H9 (cell line): ENCODE results near the gene CA5A. TPM values are rescaled to one million over a fixed set of nuclear protein-coding genes. Genes with fewer than 3 reads are reported as not detected.
"Not testable (repeated sequence)": the region's sequence is repeated elsewhere in the genome, so short reads cannot be mapped to it uniquely, and the experiment has no call there.

Source experiments
- DNase-seq: peaks from one replicate; pipeline ENCODE4 v3.0.0-alpha.2; 2017
- H2AFZ ChIP-seq: one replicate; pipeline ENCODE4 v1.6.1; 2013; ENCODE audit warnings: mild to moderate bottlenecking, low read length, control low read depth, moderate library complexity
- H2AK5ac ChIP-seq: 2 replicates; pipeline ENCODE4 v1.6.1; 2013; ENCODE audit warnings: low read length, control low read depth, mixed read lengths; ENCODE audit not compliant: insufficient read length
- H2BK120ac ChIP-seq: one replicate; pipeline ENCODE4 v1.6.1; 2013; ENCODE audit warnings: low read depth, mild to moderate bottlenecking, low read length, control low read depth, inconsistent platforms; ENCODE audit not compliant: poor library complexity, severe bottlenecking
- H2BK12ac ChIP-seq: 2 replicates; pipeline ENCODE4 v1.6.1; 2013; ENCODE audit warnings: low read length, control low read depth, mixed read lengths, low read depth; ENCODE audit not compliant: insufficient read length
- H2BK15ac ChIP-seq: 2 replicates; pipeline ENCODE4 v1.6.1; 2013; ENCODE audit warnings: low read depth, low read length, control low read depth
- H2BK20ac ChIP-seq: one replicate; pipeline ENCODE4 v1.6.1; 2013; ENCODE audit warnings: low read depth, mild to moderate bottlenecking, low read length, control low read depth, inconsistent platforms; ENCODE audit not compliant: poor library complexity, severe bottlenecking
- H2BK5ac ChIP-seq: 2 replicates; pipeline ENCODE4 v1.6.1; 2013; ENCODE audit warnings: low read length, control low read depth, mixed read lengths; ENCODE audit not compliant: insufficient read length
- H3K14ac ChIP-seq: 2 replicates; pipeline ENCODE4 v1.6.1; 2013; ENCODE audit warnings: low read length, control low read depth; ENCODE audit not compliant: insufficient read depth
- H3K18ac ChIP-seq: 2 replicates; pipeline ENCODE4 v1.6.1; 2013; ENCODE audit warnings: low read depth, mild to moderate bottlenecking, mixed read lengths, low read length, control low read depth; ENCODE audit not compliant: insufficient read length
- H3K23ac ChIP-seq: 2 replicates; pipeline ENCODE4 v1.6.1; 2013; ENCODE audit warnings: low read length, control low read depth, mixed read lengths, low read depth; ENCODE audit not compliant: insufficient read length
- H3K23me2 ChIP-seq: 2 replicates; pipeline ENCODE4 v1.6.1; 2013; ENCODE audit warnings: low read depth, mild to moderate bottlenecking, mixed read lengths, low read length, control low read depth; ENCODE audit not compliant: insufficient read length, poor library complexity, severe bottlenecking
- H3K27ac ChIP-seq: 2 replicates; pipeline ENCODE4 v1.5.1; 2013; ENCODE audit warnings: low read length, control low read depth, mixed read lengths, low read depth; ENCODE audit not compliant: insufficient read length
- H3K27me3 ChIP-seq: 2 replicates; pipeline ENCODE4 v1.6.1; 2013; ENCODE audit warnings: low read length, control low read depth, inconsistent platforms; ENCODE audit not compliant: insufficient read depth
- H3K4ac ChIP-seq: 2 replicates; pipeline ENCODE4 v1.6.1; 2013; ENCODE audit warnings: low read depth, mild to moderate bottlenecking, control low read depth, inconsistent platforms, low read length, moderate library complexity
- H3K4me1 ChIP-seq: 2 replicates; pipeline ENCODE4 v1.6.1; 2013; ENCODE audit warnings: low read length, control low read depth, inconsistent platforms; ENCODE audit not compliant: insufficient read depth
- H3K4me2 ChIP-seq: 2 replicates; pipeline ENCODE4 v1.6.1; 2013; ENCODE audit warnings: low read length, control low read depth, mixed read lengths; ENCODE audit not compliant: insufficient read length, insufficient read depth
- H3K56ac ChIP-seq: 2 replicates; pipeline ENCODE4 v1.6.1; 2013; ENCODE audit warnings: low read depth, mild to moderate bottlenecking, mixed read lengths, low read length, control low read depth; ENCODE audit not compliant: insufficient read length
- H3K79me1 ChIP-seq: 2 replicates; pipeline ENCODE4 v1.6.1; 2013; ENCODE audit warnings: low read depth, mild to moderate bottlenecking, moderate library complexity, low read length, control low read depth, inconsistent platforms; ENCODE audit not compliant: insufficient read depth, poor library complexity, severe bottlenecking
- H3K79me2 ChIP-seq: 2 replicates; pipeline ENCODE4 v1.6.1; 2013; ENCODE audit warnings: low read length, control low read depth, inconsistent platforms; ENCODE audit not compliant: insufficient read depth
- H3K9ac ChIP-seq: 2 replicates; pipeline ENCODE4 v1.6.1; 2013; ENCODE audit warnings: low read length, control low read depth, mixed read lengths; ENCODE audit not compliant: insufficient read length; ENCODE audit errors: extremely low read depth
- H3K9me3 ChIP-seq: one replicate; pipeline ENCODE4 v1.6.1; 2013; ENCODE audit warnings: low read depth, low read length, inconsistent platforms; ENCODE audit not compliant: control insufficient read depth
- H3T11ph ChIP-seq: one replicate; pipeline ENCODE4 v1.6.1; 2013; ENCODE audit warnings: mild to moderate bottlenecking, low read length, control low read depth, inconsistent platforms
- H4K20me1 ChIP-seq: one replicate; pipeline ENCODE4 v1.6.1; 2013; ENCODE audit not compliant: control insufficient read depth, insufficient read length, insufficient read depth
- H4K5ac ChIP-seq: 2 replicates; pipeline ENCODE4 v1.6.1; 2013; ENCODE audit warnings: low read depth, mild to moderate bottlenecking, mixed read lengths, low read length, control low read depth; ENCODE audit not compliant: insufficient read length
- H4K8ac ChIP-seq: replicated peaks from 2 replicates; pipeline ENCODE4 v1.6.1; 2013; ENCODE audit warnings: low read length, control low read depth, mixed read lengths, low read depth; ENCODE audit not compliant: insufficient read length
- H4K91ac ChIP-seq: 2 replicates; pipeline ENCODE4 v1.6.1; 2013; ENCODE audit warnings: low read depth, mild to moderate bottlenecking, moderate library complexity, mixed read lengths, low read length, control low read depth; ENCODE audit not compliant: insufficient read length
- H3K27ac Mint-ChIP-seq, 3 experiments: 2 replicates in 2 of 3; 3 replicates in 1 of 3; pipeline ENCODE4 v1.8.0; 2020 to 2021; ENCODE audit warnings: mixed read lengths in 3 of 3, mild to moderate bottlenecking in 1 of 3, moderate library complexity in 1 of 3
- H3K27me3 Mint-ChIP-seq: 2 replicates; pipeline ENCODE4 v1.8.0; 2021; ENCODE audit warnings: low read depth, mild to moderate bottlenecking, moderate library complexity, mixed read lengths
- H3K36me3 Mint-ChIP-seq, 3 experiments: 2 replicates in 2 of 3; 3 replicates in 1 of 3; pipeline ENCODE4 v1.8.0; 2020 to 2021; ENCODE audit warnings: low read depth in 3 of 3, mixed read lengths in 3 of 3; ENCODE audit not compliant: insufficient read depth in 1 of 3
- H3K4me1 Mint-ChIP-seq, 2 experiments: 2 replicates each; pipeline ENCODE4 v1.8.0; 2020; ENCODE audit warnings: mixed read lengths in 2 of 2
- H3K4me3 Mint-ChIP-seq, 2 experiments: 2 replicates in 1 of 2; 3 replicates in 1 of 2; pipeline ENCODE4 v1.8.0; 2020 to 2021; ENCODE audit warnings: mild to moderate bottlenecking in 2 of 2, mixed read lengths in 2 of 2, moderate library complexity in 1 of 2
- H3K9me3 Mint-ChIP-seq, 2 experiments: 2 replicates in 1 of 2; 3 replicates in 1 of 2; pipeline ENCODE4 v1.8.0; 2020; ENCODE audit warnings: mild to moderate bottlenecking in 2 of 2, mixed read lengths in 2 of 2, moderate library complexity in 1 of 2
- WGBS: extraction: QIAGEN DNeasy Blood & Tissue Kit; methylation state at CpG from one replicate; pipeline ENCODE4 v1.1.7; 2013; ENCODE audit warnings: missing lambda C conversion rate, low lambda C conversion rate, mixed read lengths; ENCODE audit not compliant: insufficient read length; ENCODE audit errors: extremely low coverage; 5-methylcytosine and 5-hydroxymethylcytosine counted together
- long read RNA-seq: library from polyadenylated mRNA; unstranded; transcript quantifications from one replicate; pipeline ENCODE4 v2.0.0, GENCODE V29; 2020
- total RNA-seq: library from RNA; stranded (reverse); gene quantifications from 2 replicates; pipeline ENCODE4 v1.2.1, GENCODE V29; 2021
- TF ChIP-seq, protein P1 (sequence below): fragments of 200-600 bp; sonication (generic); conservative IDR thresholded peaks from 3 replicates; pipeline ENCODE4 v1.8.0; 2021; ENCODE audit warnings: antibody characterized with exemption, mild to moderate bottlenecking

The CA5A gene
- total RNA-seq: not detected in 2 replicates
- long read RNA-seq: 0 reads

DNA sequence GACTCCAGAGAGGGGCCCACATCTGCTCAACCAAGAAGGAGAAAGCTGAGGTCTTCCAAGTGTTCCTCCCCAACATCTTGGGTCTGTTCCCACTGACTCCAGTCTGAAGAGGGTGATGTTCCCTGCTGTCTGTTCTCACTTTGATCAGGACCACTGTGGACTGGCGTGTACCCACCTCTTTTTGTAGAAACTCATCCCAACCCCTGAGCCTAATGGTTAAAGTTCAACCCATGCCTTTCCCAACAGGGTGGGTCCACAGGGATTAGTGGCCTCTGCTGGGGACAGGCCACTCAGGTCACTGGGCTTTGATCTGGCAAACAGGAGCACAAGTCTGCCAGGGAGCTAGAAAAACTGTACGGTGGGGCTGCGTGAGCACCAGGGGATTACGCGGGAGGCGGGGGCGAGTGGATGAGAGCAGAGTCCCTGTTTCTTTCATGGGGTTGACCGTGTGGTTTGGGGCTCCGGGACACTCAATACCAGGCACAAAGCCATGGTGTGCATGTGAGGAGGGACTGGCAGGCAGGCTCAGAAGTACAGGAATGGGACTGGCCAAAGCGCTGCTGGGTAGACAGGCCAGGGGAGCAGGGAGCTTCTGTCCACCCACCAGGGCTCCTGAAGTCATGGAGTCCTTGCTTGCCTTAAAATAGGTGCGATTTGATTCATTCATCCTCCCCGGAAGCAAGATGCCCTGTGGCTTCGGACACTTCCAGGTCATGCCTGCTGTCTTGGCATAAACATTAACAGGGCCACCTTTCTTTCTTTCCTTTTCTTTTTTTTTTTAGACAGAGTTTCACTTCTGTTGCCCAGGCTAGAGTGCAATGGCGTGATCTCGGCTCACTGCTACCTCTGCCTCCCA, at the start of gene CA5A:
Gene CA5A, minus strand, starts transcription at position 155 of the 856 bp plus-strand sequence. Its CDS starts 79 bp downstream, at position 76.
- Histone ChIP-seq H3K9me3 (no peaks in the 10 kb centered on the region), H2BK12ac (no peak within 1 kb of the TSS), H2BK20ac (no peak within 1 kb of the TSS), H3K23ac (no peak within 1 kb of the TSS), H3K27ac (no peak within 1 kb of the TSS), H3T11ph (no peak within 1 kb of the TSS), H2BK120ac (no peak within 1 kb of the TSS), H4K8ac (no peak within 1 kb of the TSS), H2AFZ (no peak within 1 kb of the TSS), H3K56ac (no peak within 1 kb of the TSS), H3K14ac (no peak within 1 kb of the TSS), H2BK5ac (no peak within 1 kb of the TSS), H3K79me2 (no peaks in the 10 kb centered on the region), H4K20me1 (no peaks in the 10 kb centered on the region), H3K4me1 (no peaks in the 10 kb centered on the region), H3K9ac (no peak within 1 kb of the TSS), H3K4me2 (no peak within 1 kb of the TSS), H3K27me3 (no peaks in the 10 kb centered on the region), H4K5ac (no peak within 1 kb of the TSS), H2BK15ac (no peak within 1 kb of the TSS), H3K18ac (no peak within 1 kb of the TSS), H3K79me1 (no peaks in the 10 kb centered on the region), H2AK5ac (no peak within 1 kb of the TSS), H3K23me2 (no peaks in the 10 kb centered on the region), H4K91ac (no peak within 1 kb of the TSS), H3K4ac (no peak within 1 kb of the TSS)
- peaks cover 0 to 5% of the 10 kb centered on the region in 2 experiments; a peak in 1 of 4 replicates for H3K4me1 Mint-ChIP-seq
- H3K27me3 Mint-ChIP-seq: peaks cover 5% of the 10 kb centered on the region
- TF ChIP-seq, protein P1, sequence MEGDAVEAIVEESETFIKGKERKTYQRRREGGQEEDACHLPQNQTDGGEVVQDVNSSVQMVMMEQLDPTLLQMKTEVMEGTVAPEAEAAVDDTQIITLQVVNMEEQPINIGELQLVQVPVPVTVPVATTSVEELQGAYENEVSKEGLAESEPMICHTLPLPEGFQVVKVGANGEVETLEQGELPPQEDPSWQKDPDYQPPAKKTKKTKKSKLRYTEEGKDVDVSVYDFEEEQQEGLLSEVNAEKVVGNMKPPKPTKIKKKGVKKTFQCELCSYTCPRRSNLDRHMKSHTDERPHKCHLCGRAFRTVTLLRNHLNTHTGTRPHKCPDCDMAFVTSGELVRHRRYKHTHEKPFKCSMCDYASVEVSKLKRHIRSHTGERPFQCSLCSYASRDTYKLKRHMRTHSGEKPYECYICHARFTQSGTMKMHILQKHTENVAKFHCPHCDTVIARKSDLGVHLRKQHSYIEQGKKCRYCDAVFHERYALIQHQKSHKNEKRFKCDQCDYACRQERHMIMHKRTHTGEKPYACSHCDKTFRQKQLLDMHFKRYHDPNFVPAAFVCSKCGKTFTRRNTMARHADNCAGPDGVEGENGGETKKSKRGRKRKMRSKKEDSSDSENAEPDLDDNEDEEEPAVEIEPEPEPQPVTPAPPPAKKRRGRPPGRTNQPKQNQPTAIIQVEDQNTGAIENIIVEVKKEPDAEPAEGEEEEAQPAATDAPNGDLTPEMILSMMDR: no peak
- no peak for DNase-seq
- no peak within 1 kb of the TSS for H3K4me3 Mint-ChIP-seq
- WGBS: no CpG with 5 or more reads among the region's 15 CpGs
- peaks cover 2 to 3% of the 10 kb centered on the region in 2 experiments; a peak in 3 of 5 replicates for H3K9me3 Mint-ChIP-seq
- no peaks in the 10 kb centered on the region for H3K36me3 Mint-ChIP-seq
- peak within 1 kb of the TSS in 1 of 3 experiments; percentile 68; a peak in 1 of 7 replicates for H3K27ac Mint-ChIP-seq

DNA sequence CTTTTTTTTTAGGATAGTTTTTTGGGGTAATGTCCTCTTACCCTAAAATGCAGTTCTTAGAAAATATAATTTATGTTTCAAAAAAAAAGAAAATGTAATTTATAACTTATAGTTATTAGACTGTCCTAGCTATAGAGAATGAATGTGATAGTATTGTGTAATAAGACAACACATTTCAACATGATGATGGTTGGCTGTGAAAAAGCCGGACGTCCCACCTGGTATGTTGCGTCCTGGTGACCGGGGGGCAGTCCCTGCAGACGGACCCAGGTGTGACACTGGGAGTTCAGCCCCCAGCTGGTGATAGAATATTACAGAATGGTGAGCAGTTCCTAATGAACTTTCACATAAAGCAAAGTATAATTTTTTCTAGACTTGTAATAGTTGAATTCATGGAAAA, 49.2 kb upstream of the CA5A start:
- H2BK15ac ChIP-seq, H3K4me2 ChIP-seq, H3K9ac ChIP-seq, H3K56ac ChIP-seq, H3K4me3 Mint-ChIP-seq, H3K27me3 Mint-ChIP-seq, H3K14ac ChIP-seq, H2AFZ ChIP-seq, H2BK5ac ChIP-seq, H4K20me1 ChIP-seq, H3K27ac Mint-ChIP-seq, H3K4ac ChIP-seq, H2BK120ac ChIP-seq, H3K4me1 ChIP-seq, H3T11ph ChIP-seq, H2BK20ac ChIP-seq, H4K5ac ChIP-seq, H2BK12ac ChIP-seq, DNase-seq, H3K9me3 ChIP-seq, H3K27ac ChIP-seq, H3K18ac ChIP-seq, H3K9me3 Mint-ChIP-seq, H2AK5ac ChIP-seq, H4K91ac ChIP-seq, H3K79me2 ChIP-seq, H3K79me1 ChIP-seq, H3K27me3 ChIP-seq, H4K8ac ChIP-seq, H3K23me2 ChIP-seq, H3K23ac ChIP-seq: not testable (repeated sequence)
- WGBS: no CpG with 5 or more reads among the region's 5 CpGs
- H3K4me1 Mint-ChIP-seq: peaks cover 14 to 23% of the 10 kb centered on the region in 2 experiments
- peaks cover 28 to 44% (median 39%) of the 10 kb centered on the region in 3 experiments; a peak in 6 of 7 replicates for H3K36me3 Mint-ChIP-seq
